OCI-LY3 (cell line): Measurements from ENCODE around the gene OGG1.

Experiments used
- EZH2phosphoT487 ChIP-seq: fragments of 200-600 bp; shearing (Covaris generic); IDR thresholded peaks from 2 replicates; pipeline ENCODE4 v1.6.1; 2018; ENCODE audit warnings: antibody characterized with exemption, mixed run types, low read depth
- TF ChIP-seq, protein P1 (sequence below): fragments of 200-600, 300-600 bp; sonication (generic); IDR thresholded peaks from 2 replicates; pipeline ENCODE4 v1.5.1; 2014; ENCODE audit warnings: antibody characterized with exemption, low read length, low read depth

DNA sequence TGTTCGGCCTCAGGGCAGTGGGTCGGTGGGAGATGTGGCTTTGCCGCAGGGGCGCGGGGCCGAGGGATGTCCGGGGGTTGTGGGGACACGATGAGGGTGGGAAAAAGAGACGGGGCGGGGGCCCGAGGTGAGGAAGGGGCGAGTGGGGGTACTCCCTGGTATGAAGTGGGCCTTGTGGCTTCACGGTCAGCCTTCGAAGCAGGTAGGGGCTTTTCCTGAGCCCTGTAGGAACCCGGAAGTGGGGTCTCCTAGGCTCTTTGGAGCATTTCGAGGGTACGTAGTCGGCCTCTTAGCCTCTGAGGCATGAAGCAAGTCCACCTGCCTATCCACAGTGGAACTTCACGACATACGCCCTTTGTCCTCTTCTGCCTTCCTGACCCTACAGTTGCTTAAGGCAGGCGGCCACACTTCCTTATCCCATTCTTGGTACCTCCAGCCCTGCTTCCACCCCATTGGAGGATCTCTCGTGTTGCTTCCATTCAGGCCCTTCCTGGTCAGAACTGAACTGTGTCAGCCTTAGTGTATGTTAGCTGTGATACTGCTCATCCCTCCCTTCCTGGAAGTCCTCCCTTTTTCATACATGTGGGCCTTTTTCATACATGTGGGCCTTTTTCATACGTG, 43.5 kb downstream of the OGG1 start:
- TF ChIP-seq, protein P1, sequence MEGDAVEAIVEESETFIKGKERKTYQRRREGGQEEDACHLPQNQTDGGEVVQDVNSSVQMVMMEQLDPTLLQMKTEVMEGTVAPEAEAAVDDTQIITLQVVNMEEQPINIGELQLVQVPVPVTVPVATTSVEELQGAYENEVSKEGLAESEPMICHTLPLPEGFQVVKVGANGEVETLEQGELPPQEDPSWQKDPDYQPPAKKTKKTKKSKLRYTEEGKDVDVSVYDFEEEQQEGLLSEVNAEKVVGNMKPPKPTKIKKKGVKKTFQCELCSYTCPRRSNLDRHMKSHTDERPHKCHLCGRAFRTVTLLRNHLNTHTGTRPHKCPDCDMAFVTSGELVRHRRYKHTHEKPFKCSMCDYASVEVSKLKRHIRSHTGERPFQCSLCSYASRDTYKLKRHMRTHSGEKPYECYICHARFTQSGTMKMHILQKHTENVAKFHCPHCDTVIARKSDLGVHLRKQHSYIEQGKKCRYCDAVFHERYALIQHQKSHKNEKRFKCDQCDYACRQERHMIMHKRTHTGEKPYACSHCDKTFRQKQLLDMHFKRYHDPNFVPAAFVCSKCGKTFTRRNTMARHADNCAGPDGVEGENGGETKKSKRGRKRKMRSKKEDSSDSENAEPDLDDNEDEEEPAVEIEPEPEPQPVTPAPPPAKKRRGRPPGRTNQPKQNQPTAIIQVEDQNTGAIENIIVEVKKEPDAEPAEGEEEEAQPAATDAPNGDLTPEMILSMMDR = no peak
- no peak for TF ChIP-seq EZH2phosphoT487
